BE2C (cell line): ENCODE measurements around the gene PCGF2.
A peak's percentile ranks its signal among the peaks of the same experiment; 100 is the strongest.
"Not testable (repeated sequence)": the region's sequence is repeated elsewhere in the genome, so short reads cannot be mapped to it uniquely, and the experiment has no call there.

ENCODE experiments used
- DNase-seq: peaks from one replicate; pipeline ENCODE4 v3.0.0-alpha.2; 2020
- H3K27me3 ChIP-seq: fragments of 250-450 bp; sonication (Bioruptor Pico); 2 replicates; pipeline ENCODE4 v1.5.1; 2020; ENCODE audit warnings: mild to moderate bottlenecking
- H3K36me3 ChIP-seq: fragments of 250-450 bp; sonication (Bioruptor Pico); 2 replicates; pipeline ENCODE4 v1.5.1; 2020; ENCODE audit warnings: mild to moderate bottlenecking
- H3K4me1 ChIP-seq: fragments of 250-450 bp; sonication (Bioruptor Pico); 2 replicates; pipeline ENCODE4 v1.5.1; 2020
- H3K4me3 ChIP-seq: 2 replicates; pipeline ENCODE4 v1.5.1; 2011; ENCODE audit warnings: low read depth, low read length
- H3K9me3 ChIP-seq: fragments of 250-450 bp; sonication (Bioruptor Pico); 2 replicates; pipeline ENCODE4 v1.5.1; 2020
- CTCF ChIP-seq: IDR thresholded peaks from 2 replicates; pipeline ENCODE4 v1.5.1; 2012; ENCODE audit warnings: mild to moderate bottlenecking, low read depth, low read length

PCGF2 gene

GRCh38 chr17:38789185-38789584 is 41.0 kb upstream of the PCGF2 start:
- Histone ChIP-seq H3K9me3 (no peaks in the 10 kb centered on the region), H3K36me3 (peaks cover 32% of the 10 kb centered on the region), H3K4me1 (peaks cover 12% of the 10 kb centered on the region), H3K27me3 (no peaks in the 10 kb centered on the region), H3K4me3 (no peak overlapping the region)
- peak; percentile 60 for DNase-seq
- no peak for TF ChIP-seq CTCF

GRCh38 chr17:38787999-38788398 is 39.9 kb upstream of the PCGF2 start:
- DNase-seq, H3K9me3 ChIP-seq, H3K4me3 ChIP-seq, H3K27me3 ChIP-seq: not testable (repeated sequence)
- Histone ChIP-seq H3K36me3 (peaks cover 41% of the 10 kb centered on the region), H3K4me1 (peaks cover 12% of the 10 kb centered on the region)

GRCh38 chr17:38786372-38786771 is 38.2 kb upstream of the PCGF2 start:
- no peak for TF ChIP-seq CTCF
- H3K9me3 ChIP-seq, result no peaks in the 10 kb centered on the region
- peaks cover 45% of the 10 kb centered on the region for H3K36me3 ChIP-seq

DNA sequence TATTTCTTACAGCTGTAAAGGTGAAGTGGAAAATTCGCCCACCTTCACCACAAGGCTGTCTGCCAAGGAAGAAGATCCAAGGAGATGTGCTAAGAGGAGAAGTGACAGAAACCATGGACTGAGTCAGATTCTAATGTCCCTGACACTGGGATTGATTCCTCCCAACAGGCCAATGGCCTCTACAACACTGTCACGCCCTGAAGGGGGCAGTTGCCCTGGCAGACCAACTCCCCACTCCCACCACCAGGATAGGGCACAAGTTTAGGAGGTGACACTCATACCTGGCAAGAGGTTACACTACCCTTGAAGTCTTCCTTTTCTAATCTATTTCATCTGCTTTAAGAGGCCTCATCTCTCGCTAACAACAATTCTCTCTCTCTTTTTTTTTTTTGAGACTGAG is 35.1 kb upstream of the PCGF2 start:
- TF ChIP-seq CTCF, result no peak; the same call in 1 of the 2 replicates
- H3K27me3 ChIP-seq, result no peaks in the 10 kb centered on the region
- no peak for DNase-seq
- H3K9me3 ChIP-seq, result no peaks in the 10 kb centered on the region
- H3K4me1 ChIP-seq, result no peaks in the 10 kb centered on the region
- peaks cover 76% of the 10 kb centered on the region for H3K36me3 ChIP-seq
- no peak overlapping the region for H3K4me3 ChIP-seq

More at GRCh38 chr17:38786372-38786771, 38.2 kb upstream of the PCGF2 start:
- DNase-seq, result no peak
- H3K27me3 ChIP-seq, result no peaks in the 10 kb centered on the region
- peaks cover 12% of the 10 kb centered on the region for H3K4me1 ChIP-seq
- no peak overlapping the region for H3K4me3 ChIP-seq

DNA sequence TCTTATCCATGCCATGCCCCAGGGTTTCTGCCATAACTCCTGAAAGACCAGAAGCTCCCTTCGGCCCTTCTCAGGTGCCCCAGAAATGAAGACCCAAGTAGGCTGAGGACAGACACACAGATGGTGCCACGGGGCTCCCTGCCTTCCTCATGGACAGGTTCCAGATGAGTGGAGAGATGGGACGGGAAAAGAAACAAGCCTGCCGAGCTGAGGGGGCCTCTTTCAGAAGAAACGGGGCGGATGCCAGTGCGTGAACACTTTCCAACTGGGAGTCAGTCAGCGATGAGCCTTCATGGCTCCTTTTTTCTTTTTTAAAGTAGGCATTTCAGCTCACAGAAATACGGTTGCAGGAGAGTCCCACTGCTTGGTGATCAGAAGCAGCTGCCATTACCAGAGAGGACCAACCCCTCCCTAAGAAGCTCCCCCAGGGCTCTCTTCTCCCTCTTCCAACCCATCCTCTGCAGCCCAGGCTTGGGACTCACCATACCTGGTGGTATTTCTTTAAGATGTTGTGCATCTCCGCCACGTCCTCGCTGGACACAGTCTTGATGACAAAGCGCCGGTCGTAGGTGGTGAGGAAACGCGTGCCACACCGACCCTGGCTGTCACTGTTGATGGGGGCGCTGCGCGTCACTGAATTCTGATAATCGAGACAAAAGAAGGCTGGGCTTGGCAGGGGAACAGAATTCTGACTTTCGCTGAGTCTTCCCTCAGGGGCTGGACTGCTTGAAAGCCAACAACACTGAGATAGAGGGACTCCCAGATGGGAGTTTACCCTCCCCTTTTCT is 32.0 kb upstream of the PCGF2 start:
- Histone ChIP-seq H3K4me3 (no peak overlapping the region), H3K9me3 (no peaks in the 10 kb centered on the region), H3K4me1 (no peaks in the 10 kb centered on the region), H3K36me3 (peaks cover 84% of the 10 kb centered on the region), H3K27me3 (no peaks in the 10 kb centered on the region)
- no peak for TF ChIP-seq CTCF
- DNase-seq, result no peak

DNA sequence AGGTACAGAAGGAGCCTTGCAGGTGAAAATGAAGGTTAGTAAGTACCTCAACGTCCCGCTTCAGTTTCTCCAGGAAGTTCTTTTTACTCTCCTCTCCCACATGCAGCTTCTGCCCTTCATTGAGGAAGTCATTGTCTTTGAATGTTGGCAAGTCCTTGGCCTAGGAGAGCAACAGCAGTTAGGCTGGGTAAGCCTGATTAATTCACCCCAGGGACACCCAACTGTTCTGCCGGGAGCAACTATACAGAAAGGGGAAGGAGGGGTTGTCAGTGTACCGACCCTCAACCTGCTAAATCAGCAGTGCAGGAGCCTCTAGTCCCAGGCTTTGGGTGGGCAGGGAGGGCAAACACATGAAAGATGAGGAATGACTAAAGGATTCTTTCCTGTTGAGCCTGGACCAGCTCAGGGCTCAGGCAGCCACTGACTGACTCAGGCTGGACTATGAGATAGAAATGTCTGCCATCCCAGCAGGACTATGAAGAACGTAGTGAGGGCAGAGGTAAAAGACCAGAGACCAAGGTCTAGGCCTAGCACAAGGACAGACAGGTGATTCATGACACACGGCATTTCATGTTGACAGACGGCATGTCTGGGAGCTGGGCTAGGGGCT is 29.6 kb upstream of the PCGF2 start:
- no peak for TF ChIP-seq CTCF
- Histone ChIP-seq H3K27me3 (no peaks in the 10 kb centered on the region), H3K36me3 (peaks cover 81% of the 10 kb centered on the region), H3K4me1 (no peaks in the 10 kb centered on the region), H3K4me3 (no peak overlapping the region), H3K9me3 (no peaks in the 10 kb centered on the region)
- no peak for DNase-seq
